DOHH2 (cell line): Measurements from ENCODE around the gene ADGRB3.
"Not testable (repeated sequence)": the region's sequence is repeated elsewhere in the genome, so short reads cannot be mapped to it uniquely, and the experiment has no call there.

Experiments
- H3F3A ChIP-seq: fragments of 200-600 bp; sonication (generic), shearing (Covaris generic); 2 replicates; pipeline ENCODE4 v1.6.0; 2016; ENCODE audit warnings: antibody characterized with exemption, mild to moderate bottlenecking; ENCODE audit not compliant: control insufficient read depth, insufficient read depth
- H3K27ac ChIP-seq: fragments of 200-600 bp; sonication (generic); 2 replicates; pipeline ENCODE4 v1.5.1; 2014; ENCODE audit warnings: low read depth, mild to moderate bottlenecking, low read length, moderate library complexity
- H3K27me3 ChIP-seq: fragments of 200-600 bp; sonication (generic); 2 replicates; pipeline ENCODE4 v1.6.1; 2014; ENCODE audit warnings: mild to moderate bottlenecking, low read length, mixed read lengths; ENCODE audit not compliant: control insufficient read depth
- H3K36me3 ChIP-seq: fragments of 200-600 bp; sonication (generic); 2 replicates; pipeline ENCODE4 v1.6.1; 2014; ENCODE audit warnings: mild to moderate bottlenecking, low read length, moderate library complexity, mixed read lengths; ENCODE audit not compliant: control insufficient read depth
- H3K4me1 ChIP-seq: fragments of 200-600 bp; sonication (generic); 2 replicates; pipeline ENCODE4 v1.6.1; 2014; ENCODE audit warnings: mild to moderate bottlenecking, low read length, mixed read lengths; ENCODE audit not compliant: control insufficient read depth
- H3K4me2 ChIP-seq: fragments of 200-600 bp; sonication (generic); 2 replicates; pipeline ENCODE4 v1.6.0; 2014; ENCODE audit warnings: mild to moderate bottlenecking, low read length, moderate library complexity
- H3K4me3 ChIP-seq: fragments of 200-600 bp; sonication (generic); 2 replicates; pipeline ENCODE4 v1.5.1; 2014; ENCODE audit warnings: mild to moderate bottlenecking, low read length, mixed read lengths
- H3K79me2 ChIP-seq: fragments of 200-600 bp; sonication (generic); 2 replicates; pipeline ENCODE4 v1.6.1; 2014; ENCODE audit warnings: mild to moderate bottlenecking, low read length, mixed read lengths; ENCODE audit not compliant: control insufficient read depth
- H3K9me2 ChIP-seq: fragments of 200-600 bp; sonication (generic); replicated peaks from 2 replicates; pipeline ENCODE4 v1.6.1; 2014; ENCODE audit warnings: mild to moderate bottlenecking, low read length, mixed read lengths; ENCODE audit not compliant: control insufficient read depth
- H3K9me3 ChIP-seq: fragments of 200-600 bp; sonication (generic); 2 replicates; pipeline ENCODE4 v1.6.1; 2014; ENCODE audit warnings: antibody characterized with exemption, low read length, mixed read lengths; ENCODE audit not compliant: control insufficient read depth, insufficient read depth
- H4K20me1 ChIP-seq: fragments of 200-600 bp; sonication (generic); 2 replicates; pipeline ENCODE4 v1.6.0; 2014; ENCODE audit warnings: low read depth, mild to moderate bottlenecking, antibody characterized with exemption, low read length, moderate library complexity; ENCODE audit not compliant: control insufficient read depth, insufficient read depth
- CTCF ChIP-seq: fragments of 200-600 bp; sonication (generic); IDR thresholded peaks from one replicate; pipeline ENCODE4 v1.5.1; 2014; ENCODE audit warnings: antibody characterized with exemption, mild to moderate bottlenecking, low read depth, low read length; ENCODE audit not compliant: poor library complexity, severe bottlenecking
- EZH2phosphoT487 ChIP-seq: fragments of 200-600 bp; sonication (generic); IDR thresholded peaks from 2 replicates; pipeline ENCODE4 v1.6.1; 2017; ENCODE audit warnings: borderline replicate concordance, mild to moderate bottlenecking, antibody characterized with exemption, low read length, moderate library complexity, mixed read lengths

The ADGRB3 gene

GRCh38 chr6:69106511-69106910 lies 471.4 kb downstream of the ADGRB3 start:
- Histone ChIP-seq H4K20me1 (no peaks in the 10 kb centered on the region), H3K9me2 (no peaks in the 10 kb centered on the region), H3K9me3 (no peaks in the 10 kb centered on the region), H3K27me3 (no peaks in the 10 kb centered on the region), H3K27ac (no peak overlapping the region), H3K4me3 (no peak overlapping the region), H3K4me1 (no peaks in the 10 kb centered on the region), H3F3A (no peaks in the 10 kb centered on the region), H3K4me2 (no peak overlapping the region), H3K36me3 (no peaks in the 10 kb centered on the region), H3K79me2 (no peaks in the 10 kb centered on the region)
- TF ChIP-seq EZH2phosphoT487 (no peak), CTCF (no peak)

- Histone ChIP-seq H3K27ac (no peak overlapping the region), H3K9me3 (no peaks in the 10 kb centered on the region), H3K27me3 (no peaks in the 10 kb centered on the region), H3K9me2 (no peaks in the 10 kb centered on the region), H3K79me2 (no peaks in the 10 kb centered on the region), H3K4me1 (no peaks in the 10 kb centered on the region), H3K4me2 (no peak overlapping the region), H3K4me3 (no peak overlapping the region), H4K20me1 (no peaks in the 10 kb centered on the region), H3K36me3 (no peaks in the 10 kb centered on the region), H3F3A (no peaks in the 10 kb centered on the region)
- no peak for TF ChIP-seq EZH2phosphoT487
- TF ChIP-seq CTCF = no peak
These were observed 476.2 kb downstream of the ADGRB3 start for GRCh38 chr6:69111301-69111700.

GRCh38 chr6:69116658-69117057 lies 481.6 kb downstream of the ADGRB3 start:
- TF ChIP-seq EZH2phosphoT487 (no peak), CTCF (no peak)

GRCh38 chr6:69121461-69122406 lies 486.7 kb downstream of the ADGRB3 start:
- H3K4me2 ChIP-seq, H3K27ac ChIP-seq, H3K4me1 ChIP-seq, H3K79me2 ChIP-seq, H4K20me1 ChIP-seq, H3K36me3 ChIP-seq, H3K4me3 ChIP-seq, H3K9me3 ChIP-seq, H3F3A ChIP-seq, H3K9me2 ChIP-seq, H3K27me3 ChIP-seq: not testable (repeated sequence)

More at GRCh38 chr6:69116658-69117057, 481.6 kb downstream of the ADGRB3 start:
- Histone ChIP-seq H4K20me1 (no peaks in the 10 kb centered on the region), H3K27ac (no peak overlapping the region), H3K9me2 (no peaks in the 10 kb centered on the region), H3K79me2 (no peaks in the 10 kb centered on the region), H3K9me3 (no peaks in the 10 kb centered on the region), H3F3A (no peaks in the 10 kb centered on the region), H3K27me3 (no peaks in the 10 kb centered on the region), H3K36me3 (no peaks in the 10 kb centered on the region), H3K4me3 (no peak overlapping the region), H3K4me2 (no peak overlapping the region), H3K4me1 (no peaks in the 10 kb centered on the region)
